ENCODE data around the gene SLC13A2.

Gene SLC13A2

GRCh38 chr17:28534740-28535375 is 61.4 kb downstream of the SLC13A2 start:
- no peak for DNase-seq (ENCODE audit: low read depth)

- DNase-seq (ENCODE audit: low read depth): no peak
Measured at GRCh38 chr17:28536532-28537218, 63.2 kb downstream of the SLC13A2 start.

GRCh38 chr17:28537219-28537610 is 63.8 kb downstream of the SLC13A2 start:
- DNase-seq (ENCODE audit: low read depth): no peak

- no peak for DNase-seq (ENCODE audit: low read depth)
Measured at GRCh38 chr17:28538296-28538895, 65.0 kb downstream of the SLC13A2 start.

GRCh38 chr17:28540231-28540630 is 66.8 kb downstream of the SLC13A2 start:
- no peak for DNase-seq (ENCODE audit: low read depth)

GRCh38 chr17:28541439-28541838 is 68.0 kb downstream of the SLC13A2 start:
- no peak for DNase-seq (ENCODE audit: low read depth)

GRCh38 chr17:28544402-28545140 is 71.1 kb downstream of the SLC13A2 start:
- no peak for DNase-seq (ENCODE audit: low read depth)

- no peak for DNase-seq (ENCODE audit: low read depth)
Measured at GRCh38 chr17:28545141-28545503, 71.7 kb downstream of the SLC13A2 start.

- no peak for DNase-seq (ENCODE audit: low read depth)
Measured at GRCh38 chr17:28545787-28546415, 72.5 kb downstream of the SLC13A2 start.

GRCh38 chr17:28547096-28547622 is 73.7 kb downstream of the SLC13A2 start:
- no peak for DNase-seq (ENCODE audit: low read depth)

All from stimulated activated CD8-positive, alpha-beta memory T cell treated with anti-CD3 and anti-CD28 coated beads, Interleukin-4, amount 100 ng/mL, for 24 hours (primary cell).